ENCODE measurements around the gene TIGD6.

DNA sequence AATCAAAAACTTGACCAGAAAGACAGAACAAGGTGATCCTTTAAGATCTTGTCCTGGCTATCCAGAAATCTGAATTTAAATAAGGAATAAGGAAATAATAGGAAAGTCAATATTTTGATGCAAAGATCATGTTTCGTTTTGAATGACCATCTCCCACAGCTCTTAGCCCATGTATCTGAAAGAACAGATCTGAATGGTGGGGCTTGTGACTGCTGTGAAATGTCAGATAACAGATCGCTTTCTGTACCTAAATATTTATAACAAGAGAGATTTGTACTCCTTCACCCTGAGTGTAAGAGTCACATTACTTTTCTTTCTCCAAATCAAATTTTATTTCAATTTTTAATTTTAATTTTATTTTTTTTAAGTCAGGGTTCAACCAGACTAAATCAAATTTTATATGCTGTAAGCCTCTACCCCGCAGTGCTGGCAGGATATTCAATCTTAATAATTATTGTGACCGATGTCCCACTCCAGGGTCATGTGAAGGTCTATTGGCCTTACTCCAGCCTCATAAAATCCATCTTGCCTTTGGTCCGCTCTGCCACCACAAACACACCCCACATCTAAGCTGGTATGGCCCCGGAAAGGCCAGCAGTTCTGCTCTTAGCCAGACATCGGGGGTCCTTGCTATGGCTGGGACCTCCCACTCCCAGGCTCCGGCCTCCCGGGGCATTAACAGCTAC lies 46.9 kb downstream of the TIGD6 start:
- TF ChIP-seq CTCF (conservative IDR thresholded peaks at IDR 0.05; ENCODE audit: low read depth in 2 of 2) (no peak), EZH2 (IDR thresholded peaks at IDR 0.05; ENCODE audit: low read depth, unreplicated experiment) (no peak), POLR2AphosphoS5 (IDR thresholded peaks at IDR 0.05; ENCODE audit: low read depth) (no peak), EZH2phosphoT487 (IDR thresholded peaks at IDR 0.05; ENCODE audit: unreplicated experiment) (no peak), JUNB (IDR thresholded peaks at IDR 0.05; ENCODE audit: unreplicated experiment) (no peak), NANOG (IDR thresholded peaks at IDR 0.05; ENCODE audit: borderline replicate concordance) (no peak), REST (IDR thresholded peaks at IDR 0.05; ENCODE audit: unreplicated experiment) (no peak), CREB1 (CRISPR knock-in tag; IDR thresholded peaks at IDR 0.05; ENCODE audit: low read depth) (no peak), ZNF114 (CRISPR knock-in tag; IDR thresholded peaks at IDR 0.05) (no peak), ZNF331 (CRISPR knock-in tag; IDR thresholded peaks at IDR 0.05; ENCODE audit: low read depth) (no peak)

Measured in GM23338 (cell line).